A549 treated with CpdA at 1 μM for 4 hours (cell line): ENCODE measurements around the gene KRTAP4-11. TPM values are rescaled to one million over a fixed set of nuclear protein-coding genes. Genes with fewer than 3 reads are reported as not detected.

Source experiments
- total RNA-seq: library from RNA; stranded (reverse); fragments of 200-300 nt; extraction: Qiagen RNA extraction; gene quantifications from 5 replicates; pipeline ENCODE4 v1.2.3, GENCODE V29; 2022; ENCODE audit warnings: low read depth

The KRTAP4-11 gene
- total RNA-seq = not detected in 5 replicates

GRCh38 chr17:41117846-41118386, at the start of gene KRTAP4-11:
Gene KRTAP4-11, minus strand, starts transcription at chr17:41118373. Its CDS starts 58 bp downstream, at chr17:41118315.

GRCh38 chr17:41160648-41161047, 42.5 kb upstream of the KRTAP4-11 start, which contains the start of gene KRTAP4-4:
Gene KRTAP4-4, minus strand, starts transcription at chr17:41160748. Its CDS starts 57 bp downstream, at chr17:41160691.

GRCh38 chr17:41149652-41149985, 31.4 kb upstream of the KRTAP4-11 start, which contains the start of gene KRTAP4-5:
Gene KRTAP4-5, minus strand, starts transcription at chr17:41149825. Its CDS starts 58 bp downstream, at chr17:41149767.

GRCh38 chr17:41140360-41141131, 22.4 kb upstream of the KRTAP4-11 start, which contains the start of gene KRTAP4-6:
Gene KRTAP4-6, minus strand, starts transcription at chr17:41140544. Its CDS starts 57 bp downstream, at chr17:41140487.

GRCh38 chr17:41123991-41124371, 5.8 kb upstream of the KRTAP4-11 start, which contains the start of gene KRTAP4-12:
Gene KRTAP4-12, minus strand, starts transcription at chr17:41124182. Its CDS starts 60 bp downstream, at chr17:41124122.

GRCh38 chr17:41105347-41105746, 12.8 kb downstream of the KRTAP4-11 start, which contains the start of gene KRTAP4-9:
Gene KRTAP4-9, plus strand, starts transcription at chr17:41105389. Its CDS starts 0 bp downstream, at chr17:41105389.

GRCh38 chr17:41101586-41102259, 16.4 kb downstream of the KRTAP4-11 start, which contains the start of gene KRTAP4-16:
Gene KRTAP4-16, minus strand, starts transcription at chr17:41102209. Its CDS starts 0 bp downstream, at chr17:41102209.

GRCh38 chr17:41098042-41098441, 20.1 kb downstream of the KRTAP4-11 start, which contains the start of gene KRTAP4-8:
Gene KRTAP4-8, minus strand, starts transcription at chr17:41098142. Its CDS starts 58 bp downstream, at chr17:41098084.

GRCh38 chr17:41084100-41084856, 33.9 kb downstream of the KRTAP4-11 start, which contains the start of gene KRTAP4-7:
Gene KRTAP4-7, plus strand, starts transcription at chr17:41084150. Its CDS starts 57 bp downstream, at chr17:41084207.

Other genes with a start within 250 kb of the KRTAP4-11 start
- 0.17 to 0.52 TPM (median 0.26 TPM) in 5 replicates for gene KRT20, start 233.1 kb downstream of the KRTAP4-11 start, total RNA-seq
- gene KRT23, start 180.7 kb downstream of the KRTAP4-11 start, total RNA-seq = 0.08 TPM in 1 of 5 replicates, not detected in the others
- not detected in 5 replicates for gene KRT39, start 151.4 kb downstream of the KRTAP4-11 start, total RNA-seq
- not detected in 5 replicates for gene KRT40, start 134.0 kb downstream of the KRTAP4-11 start, total RNA-seq
- not detected in 5 replicates for gene KRTAP3-3, start 124.2 kb downstream of the KRTAP4-11 start, total RNA-seq
- gene KRTAP3-2, start 118.5 kb downstream of the KRTAP4-11 start, total RNA-seq = 0.16 to 0.35 TPM (median 0.30 TPM) in 3 of 5 replicates, not detected in the others
- not detected in 5 replicates for gene KRTAP3-1, start 109.2 kb downstream of the KRTAP4-11 start, total RNA-seq
- gene KRTAP1-5, start 91.2 kb downstream of the KRTAP4-11 start, total RNA-seq = 0.12 TPM in 1 of 5 replicates, not detected in the others
- not detected in 5 replicates for gene KRTAP1-4, start 88.2 kb downstream of the KRTAP4-11 start, total RNA-seq
- gene KRTAP1-3, start 83.5 kb downstream of the KRTAP4-11 start, total RNA-seq = not detected in 5 replicates
- not detected in 5 replicates for gene KRTAP1-1, start 76.9 kb downstream of the KRTAP4-11 start, total RNA-seq
- not detected in 5 replicates for gene KRTAP2-1, start 71.1 kb downstream of the KRTAP4-11 start, total RNA-seq
- gene KRTAP2-2, start 63.1 kb downstream of the KRTAP4-11 start, total RNA-seq = not detected in 5 replicates
- gene KRTAP2-3, start 58.3 kb downstream of the KRTAP4-11 start, total RNA-seq = 0.08 TPM in 1 of 5 replicates, not detected in the others
- gene KRTAP2-4, start 52.5 kb downstream of the KRTAP4-11 start, total RNA-seq = not detected in 5 replicates
- not detected in 5 replicates for gene KRTAP4-7, start 34.2 kb downstream of the KRTAP4-11 start, total RNA-seq
- gene KRTAP4-8, start 20.2 kb downstream of the KRTAP4-11 start, total RNA-seq = 0.05 to 0.12 TPM in 2 of 5 replicates, not detected in the others
- not detected in 5 replicates for gene KRTAP4-16, start 16.2 kb downstream of the KRTAP4-11 start, total RNA-seq
- gene KRTAP4-9, start 13.0 kb downstream of the KRTAP4-11 start, total RNA-seq = not detected in 5 replicates
- gene KRTAP4-12, start 5.8 kb upstream of the KRTAP4-11 start, total RNA-seq = not detected in 5 replicates
- not detected in 5 replicates for gene KRTAP4-6, start 22.2 kb upstream of the KRTAP4-11 start, total RNA-seq
- gene KRTAP4-5, start 31.5 kb upstream of the KRTAP4-11 start, total RNA-seq = not detected in 5 replicates
- not detected in 5 replicates for gene KRTAP4-4, start 42.4 kb upstream of the KRTAP4-11 start, total RNA-seq
- gene KRTAP4-3, start 49.8 kb upstream of the KRTAP4-11 start, total RNA-seq = not detected in 5 replicates
- gene KRTAP4-2, start 59.8 kb upstream of the KRTAP4-11 start, total RNA-seq = not detected in 5 replicates
- 0.07 to 0.56 TPM (median 0.26 TPM) in 4 of 5 replicates, not detected in the other for gene KRTAP4-1, start 66.5 kb upstream of the KRTAP4-11 start, total RNA-seq
- gene KRTAP9-1, start 71.5 kb upstream of the KRTAP4-11 start, total RNA-seq = not detected in 5 replicates
- gene KRTAP9-2, start 108.3 kb upstream of the KRTAP4-11 start, total RNA-seq = not detected in 5 replicates
- not detected in 5 replicates for gene KRTAP9-3, start 114.1 kb upstream of the KRTAP4-11 start, total RNA-seq
- gene KRTAP9-8, start 119.6 kb upstream of the KRTAP4-11 start, total RNA-seq = not detected in 5 replicates
- not detected in 5 replicates for gene KRTAP9-4, start 131.3 kb upstream of the KRTAP4-11 start, total RNA-seq
- not detected in 5 replicates for gene KRTAP9-9, start 137.0 kb upstream of the KRTAP4-11 start, total RNA-seq
- gene KRTAP9-6, start 147.0 kb upstream of the KRTAP4-11 start, total RNA-seq = not detected in 5 replicates
- not detected in 5 replicates for gene KRTAP9-7, start 157.3 kb upstream of the KRTAP4-11 start, total RNA-seq
- not detected in 5 replicates for gene KRTAP29-1, start 184.5 kb upstream of the KRTAP4-11 start, total RNA-seq
- not detected in 5 replicates for gene KRTAP16-1, start 190.9 kb upstream of the KRTAP4-11 start, total RNA-seq
- gene KRTAP17-1, start 197.3 kb upstream of the KRTAP4-11 start, total RNA-seq = not detected in 5 replicates
- not detected in 5 replicates for gene KRT33A, start 232.5 kb upstream of the KRTAP4-11 start, total RNA-seq